ENCODE measurements around the gene XXYLT1.

The XXYLT1 gene

DNA sequence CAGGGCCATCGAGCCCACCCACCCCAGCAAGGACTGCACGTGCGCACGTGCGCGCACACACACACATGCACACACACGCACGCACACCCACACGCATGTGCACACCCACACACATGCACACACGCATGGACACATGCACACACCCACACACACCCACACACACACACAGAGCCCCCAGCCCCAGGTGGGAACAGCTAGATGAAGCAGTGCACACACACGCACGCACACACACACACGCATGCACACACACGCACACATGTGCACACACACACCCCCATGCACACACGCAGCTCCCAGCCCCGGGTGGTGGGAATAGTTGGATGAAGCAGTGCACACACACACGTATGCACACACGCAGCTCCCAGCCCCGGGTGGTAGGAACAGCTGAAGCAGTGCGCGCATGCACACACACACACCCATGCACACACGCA, 158.6 kb downstream of the XXYLT1 start:
- ChIA-PET POLR2A (interaction anchor here (0.6 kb wide), 1 partner anchor 27 kb away, joined by 3 read pairs; no protein-coding TSS in a partner anchor), CTCF (no interaction called here)
- H3K9me3 ChIP-seq (ENCODE audit: control insufficient read depth, insufficient read depth, low read depth, low read length), result no peaks in the 10 kb centered on the region
- TF ChIP-seq KLF8 (tag by site-specific recombination; IDR thresholded peaks at IDR 0.05), result no peak
- TF ChIP-seq GLI4 (tag by site-specific recombination; IDR thresholded peaks at IDR 0.05), result no peak
- TF ChIP-seq YY1 (tag by site-specific recombination; IDR thresholded peaks at IDR 0.05), result no peak
- TF ChIP-seq, protein P1, sequence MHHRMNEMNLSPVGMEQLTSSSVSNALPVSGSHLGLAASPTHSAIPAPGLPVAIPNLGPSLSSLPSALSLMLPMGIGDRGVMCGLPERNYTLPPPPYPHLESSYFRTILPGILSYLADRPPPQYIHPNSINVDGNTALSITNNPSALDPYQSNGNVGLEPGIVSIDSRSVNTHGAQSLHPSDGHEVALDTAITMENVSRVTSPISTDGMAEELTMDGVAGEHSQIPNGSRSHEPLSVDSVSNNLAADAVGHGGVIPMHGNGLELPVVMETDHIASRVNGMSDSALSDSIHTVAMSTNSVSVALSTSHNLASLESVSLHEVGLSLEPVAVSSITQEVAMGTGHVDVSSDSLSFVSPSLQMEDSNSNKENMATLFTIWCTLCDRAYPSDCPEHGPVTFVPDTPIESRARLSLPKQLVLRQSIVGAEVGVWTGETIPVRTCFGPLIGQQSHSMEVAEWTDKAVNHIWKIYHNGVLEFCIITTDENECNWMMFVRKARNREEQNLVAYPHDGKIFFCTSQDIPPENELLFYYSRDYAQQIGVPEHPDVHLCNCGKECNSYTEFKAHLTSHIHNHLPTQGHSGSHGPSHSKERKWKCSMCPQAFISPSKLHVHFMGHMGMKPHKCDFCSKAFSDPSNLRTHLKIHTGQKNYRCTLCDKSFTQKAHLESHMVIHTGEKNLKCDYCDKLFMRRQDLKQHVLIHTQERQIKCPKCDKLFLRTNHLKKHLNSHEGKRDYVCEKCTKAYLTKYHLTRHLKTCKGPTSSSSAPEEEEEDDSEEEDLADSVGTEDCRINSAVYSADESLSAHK (tag by site-specific recombination; IDR thresholded peaks at IDR 0.05), result no peak
- no peak for TF ChIP-seq ZNF16 (tag by site-specific recombination; IDR thresholded peaks at IDR 0.05; ENCODE audit: low read depth)
- no peak for TF ChIP-seq MZF1 (tag by site-specific recombination; IDR thresholded peaks at IDR 0.05; ENCODE audit: borderline replicate concordance)
- TF ChIP-seq, protein P2, sequence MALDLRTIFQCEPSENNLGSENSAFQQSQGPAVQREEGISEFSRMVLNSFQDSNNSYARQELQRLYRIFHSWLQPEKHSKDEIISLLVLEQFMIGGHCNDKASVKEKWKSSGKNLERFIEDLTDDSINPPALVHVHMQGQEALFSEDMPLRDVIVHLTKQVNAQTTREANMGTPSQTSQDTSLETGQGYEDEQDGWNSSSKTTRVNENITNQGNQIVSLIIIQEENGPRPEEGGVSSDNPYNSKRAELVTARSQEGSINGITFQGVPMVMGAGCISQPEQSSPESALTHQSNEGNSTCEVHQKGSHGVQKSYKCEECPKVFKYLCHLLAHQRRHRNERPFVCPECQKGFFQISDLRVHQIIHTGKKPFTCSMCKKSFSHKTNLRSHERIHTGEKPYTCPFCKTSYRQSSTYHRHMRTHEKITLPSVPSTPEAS (tag by site-specific recombination; IDR thresholded peaks at IDR 0.05), result peak; percentile 95
- no peak for TF ChIP-seq ZNF239 (tag by site-specific recombination; IDR thresholded peaks at IDR 0.05)
- peak; percentile 57; the same call in 1 of the 2 replicates for TF ChIP-seq EGR2 (tag by site-specific recombination; IDR thresholded peaks at IDR 0.05; ENCODE audit: low read depth)
- no peak for TF ChIP-seq ZBTB48 (tag by site-specific recombination; IDR thresholded peaks at IDR 0.05)
- TF ChIP-seq ZNF23 (tag by site-specific recombination; IDR thresholded peaks at IDR 0.05; ENCODE audit: borderline replicate concordance), result no peak
- peak; percentile 74 for TF ChIP-seq ZFHX2 (tag by site-specific recombination; conservative IDR thresholded peaks at IDR 0.05)
- no peak for TF ChIP-seq ZNF350 (tag by site-specific recombination; IDR thresholded peaks at IDR 0.05)
- TF ChIP-seq ZBTB17 (tag by site-specific recombination; IDR thresholded peaks at IDR 0.05), result no peak
- TF ChIP-seq ZNF785 (tag by site-specific recombination; IDR thresholded peaks at IDR 0.05), result no peak
- TF ChIP-seq ZNF837 (tag by site-specific recombination; IDR thresholded peaks at IDR 0.05), result no peak
- TF ChIP-seq, protein P3, sequence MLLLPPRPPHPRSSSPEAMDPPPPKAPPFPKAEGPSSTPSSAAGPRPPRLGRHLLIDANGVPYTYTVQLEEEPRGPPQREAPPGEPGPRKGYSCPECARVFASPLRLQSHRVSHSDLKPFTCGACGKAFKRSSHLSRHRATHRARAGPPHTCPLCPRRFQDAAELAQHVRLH (tag by site-specific recombination; IDR thresholded peaks at IDR 0.05), result no peak
- TF ChIP-seq, protein P4, sequence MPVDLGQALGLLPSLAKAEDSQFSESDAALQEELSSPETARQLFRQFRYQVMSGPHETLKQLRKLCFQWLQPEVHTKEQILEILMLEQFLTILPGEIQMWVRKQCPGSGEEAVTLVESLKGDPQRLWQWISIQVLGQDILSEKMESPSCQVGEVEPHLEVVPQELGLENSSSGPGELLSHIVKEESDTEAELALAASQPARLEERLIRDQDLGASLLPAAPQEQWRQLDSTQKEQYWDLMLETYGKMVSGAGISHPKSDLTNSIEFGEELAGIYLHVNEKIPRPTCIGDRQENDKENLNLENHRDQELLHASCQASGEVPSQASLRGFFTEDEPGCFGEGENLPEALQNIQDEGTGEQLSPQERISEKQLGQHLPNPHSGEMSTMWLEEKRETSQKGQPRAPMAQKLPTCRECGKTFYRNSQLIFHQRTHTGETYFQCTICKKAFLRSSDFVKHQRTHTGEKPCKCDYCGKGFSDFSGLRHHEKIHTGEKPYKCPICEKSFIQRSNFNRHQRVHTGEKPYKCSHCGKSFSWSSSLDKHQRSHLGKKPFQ (tag by site-specific recombination; IDR thresholded peaks at IDR 0.05), result peak; percentile 80
- no peak for TF ChIP-seq ZNF324 (tag by site-specific recombination; IDR thresholded peaks at IDR 0.05)
- TF ChIP-seq ZNF521 (tag by site-specific recombination; IDR thresholded peaks at IDR 0.05), result no peak
- TF ChIP-seq, protein P5, sequence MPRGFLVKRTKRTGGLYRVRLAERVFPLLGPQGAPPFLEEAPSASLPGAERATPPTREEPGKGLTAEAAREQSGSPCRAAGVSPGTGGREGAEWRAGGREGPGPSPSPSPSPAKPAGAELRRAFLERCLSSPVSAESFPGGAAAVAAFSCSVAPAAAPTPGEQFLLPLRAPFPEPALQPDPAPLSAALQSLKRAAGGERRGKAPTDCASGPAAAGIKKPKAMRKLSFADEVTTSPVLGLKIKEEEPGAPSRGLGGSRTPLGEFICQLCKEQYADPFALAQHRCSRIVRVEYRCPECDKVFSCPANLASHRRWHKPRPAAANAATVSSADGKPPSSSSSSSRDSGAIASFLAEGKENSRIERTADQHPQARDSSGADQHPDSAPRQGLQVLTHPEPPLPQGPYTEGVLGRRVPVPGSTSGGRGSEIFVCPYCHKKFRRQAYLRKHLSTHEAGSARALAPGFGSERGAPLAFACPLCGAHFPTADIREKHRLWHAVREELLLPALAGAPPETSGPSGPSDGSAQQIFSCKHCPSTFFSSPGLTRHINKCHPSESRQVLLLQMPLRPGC (tag by site-specific recombination; IDR thresholded peaks at IDR 0.05), result no peak
- no peak for TF ChIP-seq ZNF354C (tag by site-specific recombination; IDR thresholded peaks at IDR 0.05; ENCODE audit: borderline replicate concordance, low read depth)
- TF ChIP-seq, protein P6, sequence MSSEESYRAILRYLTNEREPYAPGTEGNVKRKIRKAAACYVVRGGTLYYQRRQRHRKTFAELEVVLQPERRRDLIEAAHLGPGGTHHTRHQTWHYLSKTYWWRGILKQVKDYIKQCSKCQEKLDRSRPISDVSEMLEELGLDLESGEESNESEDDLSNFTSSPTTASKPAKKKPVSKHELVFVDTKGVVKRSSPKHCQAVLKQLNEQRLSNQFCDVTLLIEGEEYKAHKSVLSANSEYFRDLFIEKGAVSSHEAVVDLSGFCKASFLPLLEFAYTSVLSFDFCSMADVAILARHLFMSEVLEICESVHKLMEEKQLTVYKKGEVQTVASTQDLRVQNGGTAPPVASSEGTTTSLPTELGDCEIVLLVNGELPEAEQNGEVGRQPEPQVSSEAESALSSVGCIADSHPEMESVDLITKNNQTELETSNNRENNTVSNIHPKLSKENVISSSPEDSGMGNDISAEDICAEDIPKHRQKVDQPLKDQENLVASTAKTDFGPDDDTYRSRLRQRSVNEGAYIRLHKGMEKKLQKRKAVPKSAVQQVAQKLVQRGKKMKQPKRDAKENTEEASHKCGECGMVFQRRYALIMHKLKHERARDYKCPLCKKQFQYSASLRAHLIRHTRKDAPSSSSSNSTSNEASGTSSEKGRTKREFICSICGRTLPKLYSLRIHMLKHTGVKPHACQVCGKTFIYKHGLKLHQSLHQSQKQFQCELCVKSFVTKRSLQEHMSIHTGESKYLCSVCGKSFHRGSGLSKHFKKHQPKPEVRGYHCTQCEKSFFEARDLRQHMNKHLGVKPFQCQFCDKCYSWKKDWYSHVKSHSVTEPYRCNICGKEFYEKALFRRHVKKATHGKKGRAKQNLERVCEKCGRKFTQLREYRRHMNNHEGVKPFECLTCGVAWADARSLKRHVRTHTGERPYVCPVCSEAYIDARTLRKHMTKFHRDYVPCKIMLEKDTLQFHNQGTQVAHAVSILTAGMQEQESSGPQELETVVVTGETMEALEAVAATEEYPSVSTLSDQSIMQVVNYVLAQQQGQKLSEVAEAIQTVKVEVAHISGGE (tag by site-specific recombination; conservative IDR thresholded peaks at IDR 0.05; ENCODE audit: low read depth), result no peak

More for the DNA sequence above, 158.6 kb downstream of the XXYLT1 start:
- Histone ChIP-seq H3K27ac (ENCODE audit: extremely low read depth, low read depth, low read length) (no peak overlapping the region), H3K4me1 (ENCODE audit: control insufficient read depth, insufficient read depth, low read length) (no peaks in the 10 kb centered on the region), H3K36me3 (ENCODE audit: control insufficient read depth in 2 of 2, insufficient read depth in 1 of 2, low read length in 2 of 2) (peaks cover 13 to 18% of the 10 kb centered on the region in 2 experiments; a peak in 2 of 3 replicates), H3K4me3 (ENCODE audit: low read depth, low read length) (no peak overlapping the region)

All from HEK293 (cell line).